CD4-positive, alpha-beta T cell (primary cell): ENCODE measurements around the gene ANO4. TPM values are rescaled to one million over a fixed set of nuclear protein-coding genes. Genes with fewer than 3 reads are reported as not detected.

Experiments used
- ATAC-seq: fragments of 200-7000 bp; cut with Tn5 transposase; one replicate; pipeline ENCODE4 v1.10.0; 2022; ENCODE audit warnings: mild to moderate bottlenecking; ENCODE audit not compliant: poor library complexity
- CTCF ChIA-PET: fragments of 350-600 bp; sonication (Branson Sonifier 250); formaldehyde crosslinking; loops from one replicate; lab custom pipeline; 2021; ENCODE audit warnings: antibody characterized with exemption, inconsistent platforms; lab: Charles Lee
- POLR2A ChIA-PET: fragments of 350-600 bp; sonication (Branson Sonifier 250); formaldehyde crosslinking; loops from one replicate; lab custom pipeline; 2021; ENCODE audit warnings: antibody characterized with exemption, inconsistent platforms; lab: Charles Lee
- DNase-seq, 14 experiments: peaks; one replicate each; pipeline ENCODE4 v3.0.0-alpha.2; 2013 to 2020; ENCODE audit warnings: mixed read lengths in 2 of 14
- H3K27ac ChIP-seq, 2 donors: one replicate each; pipeline versions ENCODE4 v1.5.1 to v1.7.0; 2013; ENCODE audit warnings: low read length in 2 of 2, low read depth in 1 of 2, mild to moderate bottlenecking in 1 of 2
- H3K27me3 ChIP-seq, 2 experiments: 1 replicate in 1 of 2; 2 replicates in 1 of 2; pipeline versions ENCODE4 v1.6.1 to v1.7.0; 2013; ENCODE audit warnings: low read length in 2 of 2, control low read depth in 1 of 2, mild to moderate bottlenecking in 1 of 2, moderate library complexity in 1 of 2; ENCODE audit not compliant: insufficient read depth in 2 of 2, control insufficient read depth in 1 of 2
- H3K36me3 ChIP-seq: one replicate; pipeline ENCODE4 v1.6.1; 2013; ENCODE audit warnings: low read length, control low read depth; ENCODE audit not compliant: insufficient read depth
- H3K4me1 ChIP-seq: one replicate; pipeline ENCODE4 v1.6.1; 2013; ENCODE audit warnings: low read length, control low read depth; ENCODE audit not compliant: insufficient read depth
- H3K4me3 ChIP-seq: one replicate; pipeline ENCODE4 v1.5.1; 2013; ENCODE audit warnings: mild to moderate bottlenecking, low read length, moderate library complexity
- H3K9me3 ChIP-seq, 2 experiments: 1 replicate in 1 of 2; 2 replicates in 1 of 2; pipeline versions ENCODE4 v1.6.1 to v1.7.0; 2013; ENCODE audit warnings: low read length in 2 of 2, mild to moderate bottlenecking in 2 of 2, control low read depth in 1 of 2, moderate library complexity in 1 of 2; ENCODE audit not compliant: control insufficient read depth in 1 of 2, insufficient read depth in 1 of 2
- H3K27ac Mint-ChIP-seq: one replicate; pipeline ENCODE4 v1.8.0; 2020; ENCODE audit warnings: mixed read lengths
- H3K27me3 Mint-ChIP-seq: one replicate; pipeline ENCODE4 v1.8.0; 2021; ENCODE audit warnings: mixed read lengths
- H3K36me3 Mint-ChIP-seq: one replicate; pipeline ENCODE4 v1.8.0; 2021; ENCODE audit warnings: low read depth, mixed read lengths
- H3K4me1 Mint-ChIP-seq: one replicate; pipeline ENCODE4 v1.8.0; 2021; ENCODE audit warnings: low read depth, mixed read lengths
- H3K4me3 Mint-ChIP-seq: one replicate; pipeline ENCODE4 v1.8.0; 2020; ENCODE audit warnings: mild to moderate bottlenecking, mixed read lengths
- H3K9me3 Mint-ChIP-seq: one replicate; pipeline ENCODE4 v1.8.0; 2020; ENCODE audit warnings: mixed read lengths
- intact Hi-C, 2 experiments: fragments of 100-400 bp; cut with DNase I in 1 of 2; cut with micrococcal nuclease in 1 of 2; formaldehyde crosslinking; loops; one replicate each; pipeline versions ENCODE4 v1.15.1 to v1.9.0; 2023 to 2025; cut with DNase I, micrococcal nuclease
- total RNA-seq, 174 experiments: library from RNA in 2 of 174; stranded (reverse) in 2 of 174; gene quantifications; one replicate each; pipeline ENCODE4 v1.2.3 and lab custom pipeline; 2021 to 2026
- TF ChIP-seq, protein P1 (sequence below): fragments of 200-600 bp; IDR thresholded peaks from one replicate; pipeline ENCODE4 v1.8.0; 2022; ENCODE audit warnings: antibody characterized with exemption, mild to moderate bottlenecking

Gene ANO4
- total RNA-seq, 2 experiments from 2014 or later = not detected

- no peaks in the 10 kb centered on the region for H3K27me3 ChIP-seq
- Mint-ChIP-seq H3K36me3 (no peaks in the 10 kb centered on the region), H3K4me1 (no peaks in the 10 kb centered on the region), H3K4me3 (no peak overlapping the region), H3K9me3 (no peaks in the 10 kb centered on the region), H3K27ac (no peak overlapping the region), H3K27me3 (no peaks in the 10 kb centered on the region)
- POLR2A ChIA-PET = no interaction called here
- intact Hi-C loops = no loop called here
- no peaks in the 10 kb centered on the region for H3K36me3 ChIP-seq
- DNase-seq (no peak), ATAC-seq (no peak)
- no peaks in the 10 kb centered on the region for H3K4me1 ChIP-seq
- no peak overlapping the region for H3K4me3 ChIP-seq
- CTCF ChIA-PET = no interaction called here
- no peak overlapping the region for H3K27ac ChIP-seq
- TF ChIP-seq, protein P1, sequence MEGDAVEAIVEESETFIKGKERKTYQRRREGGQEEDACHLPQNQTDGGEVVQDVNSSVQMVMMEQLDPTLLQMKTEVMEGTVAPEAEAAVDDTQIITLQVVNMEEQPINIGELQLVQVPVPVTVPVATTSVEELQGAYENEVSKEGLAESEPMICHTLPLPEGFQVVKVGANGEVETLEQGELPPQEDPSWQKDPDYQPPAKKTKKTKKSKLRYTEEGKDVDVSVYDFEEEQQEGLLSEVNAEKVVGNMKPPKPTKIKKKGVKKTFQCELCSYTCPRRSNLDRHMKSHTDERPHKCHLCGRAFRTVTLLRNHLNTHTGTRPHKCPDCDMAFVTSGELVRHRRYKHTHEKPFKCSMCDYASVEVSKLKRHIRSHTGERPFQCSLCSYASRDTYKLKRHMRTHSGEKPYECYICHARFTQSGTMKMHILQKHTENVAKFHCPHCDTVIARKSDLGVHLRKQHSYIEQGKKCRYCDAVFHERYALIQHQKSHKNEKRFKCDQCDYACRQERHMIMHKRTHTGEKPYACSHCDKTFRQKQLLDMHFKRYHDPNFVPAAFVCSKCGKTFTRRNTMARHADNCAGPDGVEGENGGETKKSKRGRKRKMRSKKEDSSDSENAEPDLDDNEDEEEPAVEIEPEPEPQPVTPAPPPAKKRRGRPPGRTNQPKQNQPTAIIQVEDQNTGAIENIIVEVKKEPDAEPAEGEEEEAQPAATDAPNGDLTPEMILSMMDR = no peak
- no peaks in the 10 kb centered on the region for H3K9me3 ChIP-seq
These were observed 208.3 kb downstream of the ANO4 start for GRCh38 chr12:101002696-101003419.

DNA sequence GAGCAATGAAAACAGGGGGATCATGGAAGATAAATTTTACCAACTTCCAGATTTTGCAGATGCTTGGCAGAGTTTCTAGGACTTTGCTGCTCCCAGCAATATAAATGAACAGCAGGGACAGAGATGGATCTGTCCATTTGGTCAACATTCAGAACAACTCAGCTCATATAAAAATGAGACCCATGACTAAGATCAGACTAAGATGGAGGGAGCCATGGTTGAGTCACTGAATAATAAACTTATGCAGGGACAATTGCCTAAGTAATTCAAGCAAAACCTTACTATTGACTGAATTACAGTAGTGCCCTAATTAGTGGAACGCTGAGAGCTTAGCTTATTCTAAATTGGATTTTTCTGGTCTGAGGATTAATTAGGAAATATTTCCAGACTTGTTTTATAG is 210.3 kb downstream of the ANO4 start:
- Histone ChIP-seq H3K27ac (no peak overlapping the region), H3K4me1 (no peaks in the 10 kb centered on the region), H3K36me3 (no peaks in the 10 kb centered on the region), H3K9me3 (peaks cover 0 to 11% of the 10 kb centered on the region in 2 experiments), H3K4me3 (no peak overlapping the region), H3K27me3 (no peaks in the 10 kb centered on the region)
- H3K27ac Mint-ChIP-seq = no peak overlapping the region
- H3K27me3 Mint-ChIP-seq = no peaks in the 10 kb centered on the region
- TF ChIP-seq, protein P1 = no peak
- no peaks in the 10 kb centered on the region for H3K36me3 Mint-ChIP-seq
- H3K4me1 Mint-ChIP-seq = no peaks in the 10 kb centered on the region
- POLR2A ChIA-PET = no interaction called here
- CTCF ChIA-PET = no interaction called here
- DNase-seq (no peak), ATAC-seq (no peak)
- H3K4me3 Mint-ChIP-seq = no peak overlapping the region
- intact Hi-C loops = no loop called here
- peaks cover 10% of the 10 kb centered on the region for H3K9me3 Mint-ChIP-seq

DNA sequence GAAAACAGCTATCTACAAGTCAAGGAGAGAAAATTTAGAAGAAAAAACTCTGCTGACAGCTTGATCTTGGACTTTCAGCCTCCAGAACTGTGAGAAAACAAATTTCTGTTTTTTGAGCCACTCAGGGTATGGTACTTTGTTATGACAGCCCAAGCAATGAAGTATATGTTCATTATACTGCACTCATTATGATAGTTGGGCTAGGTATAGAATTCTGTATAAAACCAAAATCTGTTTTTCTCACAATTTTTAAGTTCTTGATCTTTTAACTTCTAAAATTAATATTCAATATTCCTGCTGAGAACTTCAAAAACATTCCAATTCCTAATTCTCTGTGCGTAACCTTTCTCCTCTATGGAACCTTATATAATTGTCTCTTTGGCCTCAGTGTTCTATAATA is 214.7 kb downstream of the ANO4 start:
- ChIA-PET POLR2A (no interaction called here), CTCF (no interaction called here)
- no peaks in the 10 kb centered on the region for H3K27me3 ChIP-seq
- no peak overlapping the region for H3K27ac ChIP-seq
- TF ChIP-seq, protein P1 = no peak
- peaks cover 0 to 12% of the 10 kb centered on the region in 2 experiments for H3K9me3 ChIP-seq
- no peaks in the 10 kb centered on the region for H3K36me3 Mint-ChIP-seq
- H3K27ac Mint-ChIP-seq = no peak overlapping the region
- H3K9me3 Mint-ChIP-seq = peaks cover 14% of the 10 kb centered on the region
- no peaks in the 10 kb centered on the region for H3K27me3 Mint-ChIP-seq
- intact Hi-C loops = no loop called here
- H3K4me3 ChIP-seq = no peak overlapping the region
- H3K4me1 ChIP-seq = no peaks in the 10 kb centered on the region
- H3K4me3 Mint-ChIP-seq = no peak overlapping the region
- H3K36me3 ChIP-seq = no peaks in the 10 kb centered on the region
- H3K4me1 Mint-ChIP-seq = no peaks in the 10 kb centered on the region
- DNase-seq = no peak
- ATAC-seq = no peak
